Activated T-cell treated with anti-CD3 and anti-CD28 coated beads, Interleukin-2, amount 50 U/mL, for 24 hours (primary cell): ENCODE measurements around the gene CHSY3.

Source experiments
- DNase-seq: peaks from one replicate; pipeline ENCODE4 v3.0.0-alpha.2; 2020
- H3K27ac Mint-ChIP-seq: 2 replicates; pipeline ENCODE4 v1.8.0; 2020; ENCODE audit warnings: mild to moderate bottlenecking, mixed read lengths
- H3K27me3 Mint-ChIP-seq: 2 replicates; pipeline ENCODE4 v1.8.0; 2020; ENCODE audit warnings: mixed read lengths
- H3K36me3 Mint-ChIP-seq: 2 replicates; pipeline ENCODE4 v1.8.0; 2020; ENCODE audit warnings: low read depth, mixed read lengths
- H3K4me1 Mint-ChIP-seq: 2 replicates; pipeline ENCODE4 v1.8.0; 2020; ENCODE audit warnings: low read depth, mixed read lengths
- H3K4me3 Mint-ChIP-seq: 2 replicates; pipeline ENCODE4 v1.8.0; 2020; ENCODE audit warnings: mild to moderate bottlenecking, moderate library complexity, mixed read lengths
- H3K9me3 Mint-ChIP-seq: 2 replicates; pipeline ENCODE4 v1.8.0; 2020; ENCODE audit warnings: mixed read lengths

Gene CHSY3

DNA sequence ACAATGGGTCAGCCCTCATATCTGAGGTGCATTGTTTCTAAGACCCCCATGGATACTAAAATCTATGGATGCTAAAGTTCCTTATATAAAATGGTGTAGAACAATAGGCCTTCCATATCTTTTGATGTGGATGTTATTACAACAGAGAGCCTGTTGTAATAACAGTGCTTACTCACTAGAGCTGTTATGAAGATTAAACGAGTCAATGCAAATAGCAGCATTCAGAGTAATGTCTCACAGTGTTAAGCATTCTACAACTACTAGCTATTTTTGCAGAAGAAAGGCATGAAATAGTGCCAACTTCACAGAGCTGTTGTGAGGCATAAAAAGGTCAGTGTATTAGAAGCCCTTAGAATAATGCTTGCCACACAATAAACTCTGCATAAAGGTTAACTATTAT is 13.0 kb downstream of the CHSY3 start:
- DNase-seq: no peak
- peaks cover 22% of the 10 kb centered on the region for H3K27me3 Mint-ChIP-seq
- H3K36me3 Mint-ChIP-seq: no peaks in the 10 kb centered on the region
- no peaks in the 10 kb centered on the region for H3K9me3 Mint-ChIP-seq
- H3K4me3 Mint-ChIP-seq: no peak overlapping the region
- H3K4me1 Mint-ChIP-seq: no peaks in the 10 kb centered on the region
- H3K27ac Mint-ChIP-seq: no peak overlapping the region

DNA sequence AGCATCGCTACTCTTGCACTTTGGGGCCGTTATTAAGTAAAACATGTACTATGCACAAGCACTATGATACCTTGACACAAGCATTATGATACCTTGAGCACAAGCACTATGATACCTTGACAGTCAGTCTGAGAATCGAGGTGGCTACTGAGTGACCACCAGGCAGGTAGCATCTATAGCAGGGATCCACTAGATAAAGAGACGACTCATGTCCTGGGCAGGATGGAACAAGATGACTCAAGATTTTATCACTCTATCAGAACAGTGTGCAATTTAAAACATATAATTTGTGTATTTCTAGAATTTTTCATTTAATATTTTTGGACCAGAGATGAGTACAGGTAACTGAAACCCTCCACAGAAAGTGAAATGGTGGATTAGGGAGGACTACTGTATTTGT is 16.9 kb downstream of the CHSY3 start:
- DNase-seq: no peak
- H3K9me3 Mint-ChIP-seq: no peaks in the 10 kb centered on the region
- H3K4me1 Mint-ChIP-seq: no peaks in the 10 kb centered on the region
- H3K36me3 Mint-ChIP-seq: no peaks in the 10 kb centered on the region
- peaks cover 3% of the 10 kb centered on the region for H3K27me3 Mint-ChIP-seq
- no peak overlapping the region for H3K4me3 Mint-ChIP-seq
- H3K27ac Mint-ChIP-seq: no peak overlapping the region

DNA sequence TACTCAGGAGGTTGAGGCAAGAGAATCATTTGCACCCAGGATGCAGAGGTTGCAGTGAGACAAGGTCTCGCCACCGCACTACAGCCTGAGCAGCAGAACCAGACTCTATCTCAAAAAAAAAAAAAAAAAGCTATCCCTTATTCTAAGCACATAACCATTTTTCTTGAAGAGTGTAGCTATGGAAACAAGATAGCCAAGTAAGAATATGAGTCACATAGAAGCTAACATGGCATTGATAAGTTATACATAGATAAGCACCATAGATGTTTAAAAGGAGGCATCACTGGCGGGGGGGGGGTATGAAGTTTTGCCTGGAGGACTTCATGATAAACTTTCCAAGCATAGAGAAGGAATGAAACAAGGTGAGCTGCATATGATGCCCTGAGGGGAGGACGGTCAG is 26.0 kb downstream of the CHSY3 start:
- no peak for DNase-seq
- Mint-ChIP-seq H3K9me3 (no peaks in the 10 kb centered on the region), H3K4me1 (no peaks in the 10 kb centered on the region), H3K36me3 (no peaks in the 10 kb centered on the region), H3K27ac (no peak overlapping the region), H3K27me3 (no peaks in the 10 kb centered on the region), H3K4me3 (no peak overlapping the region)

DNA sequence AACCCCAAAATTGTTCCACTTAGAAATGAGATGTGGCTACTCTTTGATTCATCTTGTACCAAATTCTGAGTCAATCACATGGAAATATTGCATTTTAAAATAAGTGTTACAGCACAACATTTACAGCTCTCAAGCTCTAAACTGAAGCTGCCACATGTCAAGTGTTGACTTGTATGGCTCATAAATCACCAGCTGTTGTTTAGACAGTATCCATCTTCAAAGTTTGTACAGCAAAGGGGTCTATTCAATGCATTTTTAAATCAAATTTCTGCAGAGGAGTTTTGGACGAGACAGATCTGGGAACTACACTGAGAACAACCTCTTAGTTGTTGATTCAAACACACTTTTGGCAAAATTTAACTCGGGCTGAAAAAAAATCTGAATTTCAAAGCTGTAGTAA is 31.4 kb downstream of the CHSY3 start:
- H3K36me3 Mint-ChIP-seq: no peaks in the 10 kb centered on the region
- H3K9me3 Mint-ChIP-seq: peaks cover 5% of the 10 kb centered on the region
- H3K4me3 Mint-ChIP-seq: no peak overlapping the region

DNA sequence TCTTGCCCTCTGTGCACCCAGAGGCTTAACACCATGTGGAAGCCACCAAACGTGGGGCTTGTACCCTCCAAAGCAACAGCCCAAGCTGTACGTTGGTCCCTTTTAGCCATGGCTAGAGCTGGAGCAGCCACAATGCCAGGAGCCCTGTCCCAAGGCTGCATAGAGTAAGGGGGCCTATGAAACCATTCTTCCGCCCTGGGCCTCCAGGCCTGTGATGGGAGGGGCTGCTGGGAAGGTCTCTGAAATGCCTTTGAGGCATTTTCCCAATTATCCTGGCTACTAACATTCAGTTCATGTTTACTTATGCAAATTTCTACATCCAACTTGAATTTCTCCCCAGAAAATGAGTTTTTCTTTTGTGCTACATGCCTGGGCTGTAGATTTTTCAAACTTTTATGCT is 33.8 kb downstream of the CHSY3 start:
- no peak overlapping the region for H3K27ac Mint-ChIP-seq
- H3K4me1 Mint-ChIP-seq: no peaks in the 10 kb centered on the region
- DNase-seq: no peak
- H3K4me3 Mint-ChIP-seq: no peak overlapping the region
- peaks cover 5% of the 10 kb centered on the region for H3K9me3 Mint-ChIP-seq
- no peaks in the 10 kb centered on the region for H3K27me3 Mint-ChIP-seq
- H3K36me3 Mint-ChIP-seq: no peaks in the 10 kb centered on the region

More for the DNA sequence above, 31.4 kb downstream of the CHSY3 start:
- no peaks in the 10 kb centered on the region for H3K4me1 Mint-ChIP-seq
- no peak overlapping the region for H3K27ac Mint-ChIP-seq
- no peak for DNase-seq
- no peaks in the 10 kb centered on the region for H3K27me3 Mint-ChIP-seq

DNA sequence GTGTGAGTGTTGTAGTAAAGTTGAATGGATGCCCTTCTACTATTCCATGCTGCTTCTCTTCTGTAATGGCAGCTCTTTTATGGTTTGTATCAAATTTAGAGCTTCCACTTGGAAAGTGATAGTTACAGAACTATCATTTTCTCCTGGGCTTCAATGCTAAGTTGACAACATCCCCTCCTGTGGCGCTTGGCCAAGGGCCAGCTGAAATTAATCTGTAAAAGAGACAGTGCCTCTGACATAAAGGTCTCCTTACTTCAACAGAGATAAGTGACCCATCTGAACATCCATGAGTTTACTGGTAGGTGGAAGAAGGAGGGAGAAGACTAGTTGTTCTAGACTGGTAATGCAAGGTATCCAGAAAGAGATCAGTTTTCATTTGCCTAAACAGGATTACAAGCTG is 39.7 kb downstream of the CHSY3 start:
- no peak for DNase-seq
- H3K4me3 Mint-ChIP-seq: no peak overlapping the region
- H3K27ac Mint-ChIP-seq: no peak overlapping the region
- H3K36me3 Mint-ChIP-seq: no peaks in the 10 kb centered on the region
- H3K27me3 Mint-ChIP-seq: peaks cover 6% of the 10 kb centered on the region
- H3K9me3 Mint-ChIP-seq: no peaks in the 10 kb centered on the region
- H3K4me1 Mint-ChIP-seq: no peaks in the 10 kb centered on the region

DNA sequence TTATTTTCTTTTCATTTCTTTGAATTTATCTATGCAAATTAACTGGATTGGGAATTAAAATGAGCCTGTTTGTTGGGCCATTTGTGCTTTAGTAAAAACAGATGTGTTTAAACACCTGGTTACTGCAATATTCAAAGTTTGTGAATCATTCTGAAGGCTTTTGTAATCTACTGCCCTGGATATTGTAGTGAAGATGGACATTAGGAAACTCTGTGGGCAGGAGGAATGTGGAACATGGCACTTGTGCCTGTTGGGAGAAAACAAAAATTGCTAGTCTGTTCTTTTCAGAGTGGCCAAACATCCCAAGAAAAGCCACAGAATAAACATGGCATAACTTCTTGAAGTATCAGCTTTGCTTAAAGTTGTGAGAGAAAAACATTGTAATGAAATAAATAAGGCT is 40.8 kb downstream of the CHSY3 start:
- no peak overlapping the region for H3K4me3 Mint-ChIP-seq
- H3K4me1 Mint-ChIP-seq: no peaks in the 10 kb centered on the region
- no peak for DNase-seq
- H3K27me3 Mint-ChIP-seq: peaks cover 6% of the 10 kb centered on the region
- H3K36me3 Mint-ChIP-seq: no peaks in the 10 kb centered on the region
- no peak overlapping the region for H3K27ac Mint-ChIP-seq
- no peaks in the 10 kb centered on the region for H3K9me3 Mint-ChIP-seq

DNA sequence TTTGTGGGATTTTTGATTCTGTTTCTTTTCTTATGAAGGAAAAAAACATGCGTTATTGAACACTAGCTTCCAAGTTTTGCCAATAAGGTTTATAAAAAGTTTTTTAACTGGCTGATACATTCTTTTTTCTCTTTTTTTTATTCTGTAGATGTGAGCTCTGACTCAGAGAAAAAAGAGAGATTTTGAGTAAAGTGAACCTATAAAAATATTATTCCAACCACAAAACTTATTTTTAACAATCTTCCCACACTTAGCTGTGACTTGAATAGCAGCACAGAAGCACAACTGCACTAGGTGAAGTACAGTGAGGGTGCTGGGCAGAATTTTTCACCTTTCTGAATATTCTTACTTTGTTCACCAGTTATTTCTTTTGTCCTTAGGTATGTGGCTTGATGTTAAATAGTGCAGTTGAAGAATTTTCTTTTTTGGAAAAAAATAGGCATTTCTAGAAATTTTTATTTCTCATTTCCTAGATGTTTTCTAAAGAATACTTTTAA is 41.6 kb downstream of the CHSY3 start:
- no peaks in the 10 kb centered on the region for H3K4me1 Mint-ChIP-seq
- H3K27ac Mint-ChIP-seq: no peak overlapping the region
- H3K36me3 Mint-ChIP-seq: no peaks in the 10 kb centered on the region
- H3K27me3 Mint-ChIP-seq: peaks cover 6% of the 10 kb centered on the region
- H3K4me3 Mint-ChIP-seq: no peak overlapping the region
- no peaks in the 10 kb centered on the region for H3K9me3 Mint-ChIP-seq
- no peak for DNase-seq

DNA sequence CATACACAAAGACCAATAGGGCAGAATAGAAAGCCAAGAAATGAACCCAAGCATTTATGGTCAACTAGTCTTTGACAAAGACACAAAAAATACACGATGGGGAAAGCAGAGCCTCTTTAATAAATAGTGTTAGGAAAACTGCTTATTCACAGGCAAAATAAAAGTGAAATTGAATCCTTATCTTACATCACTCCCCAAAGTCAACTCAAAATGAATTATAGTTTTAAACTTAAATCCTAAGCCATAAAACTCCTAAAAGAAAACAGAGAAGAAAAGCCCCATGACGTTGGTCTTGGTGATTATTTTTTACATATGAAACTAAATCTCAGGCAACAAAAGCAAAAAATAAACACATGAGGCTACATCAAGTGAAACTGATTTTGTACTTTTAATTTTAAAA is 46.8 kb downstream of the CHSY3 start:
- peaks cover 6% of the 10 kb centered on the region for H3K27me3 Mint-ChIP-seq
- no peaks in the 10 kb centered on the region for H3K4me1 Mint-ChIP-seq
- peaks cover 4% of the 10 kb centered on the region for H3K9me3 Mint-ChIP-seq
- no peak overlapping the region for H3K4me3 Mint-ChIP-seq
- no peak for DNase-seq
- no peaks in the 10 kb centered on the region for H3K36me3 Mint-ChIP-seq
- no peak overlapping the region for H3K27ac Mint-ChIP-seq

DNA sequence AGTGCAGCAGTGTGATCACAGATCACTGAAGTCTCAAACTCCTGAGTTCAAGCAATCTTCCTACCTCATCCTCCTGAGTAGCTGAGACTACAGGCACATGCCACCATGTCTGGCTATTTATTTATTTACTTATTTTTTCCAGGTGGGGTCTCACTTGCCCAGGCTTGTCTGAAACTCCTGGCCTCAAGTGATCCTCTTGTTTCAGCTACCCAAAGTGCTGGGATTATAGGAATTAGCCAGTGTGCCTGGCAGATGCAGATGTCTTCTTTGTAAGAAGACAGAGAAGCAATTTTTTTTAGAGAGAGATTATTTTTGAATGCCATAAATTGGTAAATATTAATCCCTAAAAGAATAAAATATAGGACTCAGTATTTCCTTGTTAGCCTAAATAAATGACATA is 54.3 kb downstream of the CHSY3 start:
- no peak for DNase-seq
- no peak overlapping the region for H3K27ac Mint-ChIP-seq
- no peaks in the 10 kb centered on the region for H3K27me3 Mint-ChIP-seq
- no peak overlapping the region for H3K4me3 Mint-ChIP-seq
- peaks cover 4% of the 10 kb centered on the region for H3K9me3 Mint-ChIP-seq
- H3K4me1 Mint-ChIP-seq: no peaks in the 10 kb centered on the region
- H3K36me3 Mint-ChIP-seq: no peaks in the 10 kb centered on the region

DNA sequence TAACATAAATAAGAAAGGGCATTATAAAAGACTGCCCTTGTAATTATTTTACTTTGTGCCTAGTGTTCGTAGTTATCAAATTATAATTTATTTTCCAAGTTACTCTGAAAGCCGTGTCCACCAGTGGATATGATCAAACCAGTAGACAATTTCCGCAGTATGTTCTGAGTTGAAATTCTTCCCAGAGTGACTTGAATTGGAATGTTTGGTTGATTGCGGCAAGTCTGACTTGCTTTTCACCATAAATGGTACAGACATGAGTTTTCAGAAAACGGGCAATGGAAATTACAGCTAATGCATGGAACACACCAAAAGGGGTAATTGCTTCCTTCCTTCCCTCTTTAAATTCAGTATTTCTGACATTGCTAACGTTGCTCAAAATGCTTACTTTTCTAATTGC is 56.6 kb downstream of the CHSY3 start:
- no peak for DNase-seq
- Mint-ChIP-seq H3K27ac (no peak overlapping the region), H3K9me3 (no peaks in the 10 kb centered on the region), H3K4me1 (no peaks in the 10 kb centered on the region), H3K4me3 (no peak overlapping the region), H3K27me3 (no peaks in the 10 kb centered on the region), H3K36me3 (no peaks in the 10 kb centered on the region)

DNA sequence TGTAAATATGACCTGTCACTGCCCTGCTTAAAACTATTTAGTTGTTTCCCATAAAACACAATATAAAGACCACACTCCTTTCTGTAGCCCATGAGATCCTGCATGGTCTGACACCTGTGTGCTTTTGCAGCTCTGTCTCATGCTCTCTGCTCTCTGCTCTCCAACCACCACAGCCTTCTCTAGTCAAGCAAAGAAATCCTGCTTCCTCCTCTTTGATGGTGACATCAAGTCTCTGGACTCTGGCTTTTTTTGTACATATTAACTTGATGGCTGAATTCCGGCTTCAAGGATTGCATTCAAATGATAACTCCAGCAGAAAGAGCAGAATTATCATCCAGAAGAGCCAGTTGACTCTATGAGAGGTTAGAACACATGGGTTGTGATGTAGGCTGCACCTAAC is 58.2 kb downstream of the CHSY3 start:
- Mint-ChIP-seq H3K4me1 (no peaks in the 10 kb centered on the region), H3K27ac (no peak overlapping the region), H3K36me3 (no peaks in the 10 kb centered on the region), H3K27me3 (no peaks in the 10 kb centered on the region), H3K4me3 (no peak overlapping the region), H3K9me3 (no peaks in the 10 kb centered on the region)
- no peak for DNase-seq

DNA sequence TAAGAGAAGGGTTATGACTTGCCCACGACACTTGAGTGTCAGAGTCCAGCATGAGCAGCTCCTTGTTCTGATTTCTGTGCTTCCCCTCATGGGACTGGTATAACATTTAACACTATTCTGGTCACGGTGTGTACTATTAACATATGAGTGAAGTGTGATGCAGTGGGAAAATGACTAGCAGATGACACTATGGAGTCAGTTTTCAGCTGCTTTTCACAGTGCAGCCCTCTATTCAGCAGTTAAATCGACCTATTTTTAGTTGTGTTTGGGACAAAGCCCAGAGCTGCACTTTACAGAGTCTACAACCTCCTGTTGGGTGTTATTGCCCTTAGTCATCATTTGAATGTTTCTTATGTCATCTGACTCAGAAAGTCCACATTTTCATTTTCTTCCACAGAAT is 59.1 kb downstream of the CHSY3 start:
- H3K27me3 Mint-ChIP-seq: no peaks in the 10 kb centered on the region
- no peaks in the 10 kb centered on the region for H3K36me3 Mint-ChIP-seq
- H3K4me1 Mint-ChIP-seq: no peaks in the 10 kb centered on the region
- DNase-seq: no peak
- no peaks in the 10 kb centered on the region for H3K9me3 Mint-ChIP-seq
- no peak overlapping the region for H3K4me3 Mint-ChIP-seq
- H3K27ac Mint-ChIP-seq: no peak overlapping the region

DNA sequence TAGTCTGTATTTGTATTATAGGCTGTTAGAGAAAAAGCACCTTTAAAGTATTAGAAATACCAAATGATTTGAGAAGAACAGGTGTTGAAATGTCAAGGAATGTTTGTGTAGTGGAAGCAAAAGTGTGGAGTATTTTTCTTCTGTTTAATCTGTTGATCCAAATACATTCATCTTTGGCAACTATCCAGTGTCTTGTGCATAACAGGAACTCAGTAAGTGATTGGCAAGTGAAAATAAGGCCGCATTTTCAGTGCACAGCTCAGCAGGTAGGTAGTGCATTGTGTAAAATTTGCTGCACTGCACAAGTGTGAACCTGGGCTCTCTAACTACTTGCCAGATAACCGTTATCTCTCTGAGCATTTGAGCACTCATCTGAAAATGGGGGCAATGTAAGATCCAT is 61.8 kb downstream of the CHSY3 start:
- Mint-ChIP-seq H3K27ac (no peak overlapping the region), H3K36me3 (no peaks in the 10 kb centered on the region), H3K9me3 (no peaks in the 10 kb centered on the region), H3K27me3 (no peaks in the 10 kb centered on the region), H3K4me1 (no peaks in the 10 kb centered on the region), H3K4me3 (no peak overlapping the region)
- DNase-seq: no peak

DNA sequence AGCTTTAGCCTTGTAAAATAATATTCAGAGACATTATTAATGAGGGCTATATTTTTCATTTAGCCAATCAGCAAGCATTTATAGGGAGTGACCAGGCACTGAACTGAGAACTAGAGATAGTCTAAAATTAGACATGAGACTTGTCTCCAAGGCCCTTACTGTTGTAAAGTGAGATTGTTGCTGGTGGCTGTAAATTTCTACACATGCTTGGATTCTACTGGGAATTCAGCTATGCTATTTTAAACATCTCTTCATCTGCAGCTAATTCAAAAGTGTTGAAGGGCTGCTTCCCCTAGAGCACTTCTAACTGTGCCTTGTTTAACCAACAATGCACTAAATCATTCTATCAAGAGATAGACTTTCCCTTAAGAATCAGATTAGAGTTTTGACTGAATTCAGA is 67.4 kb downstream of the CHSY3 start:
- Mint-ChIP-seq H3K9me3 (no peaks in the 10 kb centered on the region), H3K27me3 (no peaks in the 10 kb centered on the region), H3K4me3 (no peak overlapping the region), H3K27ac (no peak overlapping the region), H3K36me3 (no peaks in the 10 kb centered on the region), H3K4me1 (no peaks in the 10 kb centered on the region)
- DNase-seq: no peak

DNA sequence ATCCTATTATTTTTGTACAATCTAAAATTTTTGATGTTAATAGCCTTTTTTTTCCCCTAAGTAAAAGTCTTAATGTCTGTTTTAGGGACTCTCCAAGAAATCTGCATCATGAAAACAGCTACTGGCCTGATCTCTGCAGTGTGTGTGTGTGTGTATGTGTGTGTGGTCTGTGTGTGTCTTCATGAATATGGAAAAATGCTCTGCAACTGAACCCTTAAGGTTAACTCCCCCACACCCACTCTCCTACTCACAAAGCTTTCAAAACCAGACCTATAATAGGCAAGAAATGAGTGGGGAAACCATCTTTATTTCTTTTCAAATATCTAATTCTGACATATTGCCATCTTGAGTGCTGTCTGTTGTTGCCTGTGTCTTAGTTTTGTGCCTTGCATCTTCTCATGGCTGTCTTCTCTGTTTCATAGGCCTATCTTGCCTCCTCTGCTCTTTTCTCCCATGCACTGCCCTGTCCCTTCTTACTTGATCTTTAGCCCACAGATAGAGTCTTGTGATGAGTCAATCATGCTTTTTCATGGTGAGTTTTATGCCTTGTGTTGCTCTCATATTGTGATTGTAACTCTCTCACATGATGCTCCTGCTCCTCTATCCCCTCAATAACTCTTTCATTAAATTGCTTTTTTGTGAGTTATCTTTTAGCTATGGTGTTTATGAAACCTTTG is 68.3 kb downstream of the CHSY3 start:
- Mint-ChIP-seq H3K27me3 (no peaks in the 10 kb centered on the region), H3K4me1 (no peaks in the 10 kb centered on the region), H3K9me3 (no peaks in the 10 kb centered on the region), H3K27ac (no peak overlapping the region), H3K36me3 (no peaks in the 10 kb centered on the region), H3K4me3 (no peak overlapping the region)
- DNase-seq: no peak
